HEK293 (cell line): ENCODE results near the gene DYNC2I2.

Experiments
- BCL11A ChIP-seq: fragments of 450-650 bp; formaldehyde crosslinking; IDR thresholded peaks from 2 replicates; pipeline ENCODE4 v1.5.1; 2016; ENCODE audit warnings: low read depth, missing biosample characterization, missing genetic modification characterization
- BCL11B ChIP-seq: fragments of 450-650 bp; formaldehyde crosslinking; IDR thresholded peaks from 2 replicates; pipeline ENCODE4 v1.5.1; 2016; ENCODE audit warnings: low read depth, missing biosample characterization, missing genetic modification characterization
- BCL6B ChIP-seq: fragments of 450-650 bp; formaldehyde crosslinking; IDR thresholded peaks from 2 replicates; pipeline ENCODE4 v1.5.1; 2017; ENCODE audit warnings: missing biosample characterization, missing genetic modification characterization
- CTCF ChIP-seq: fragments of 450-650 bp; formaldehyde crosslinking; IDR thresholded peaks from 2 replicates; pipeline ENCODE4 v1.5.1; 2016; ENCODE audit warnings: missing biosample characterization, missing genetic modification characterization
- FEZF1 ChIP-seq: fragments of 450-650 bp; formaldehyde crosslinking; IDR thresholded peaks from 2 replicates; pipeline ENCODE4 v1.5.1; 2016; ENCODE audit warnings: missing biosample characterization, missing genetic modification characterization
- GFI1B ChIP-seq: fragments of 450-650 bp; formaldehyde crosslinking; IDR thresholded peaks from 2 replicates; pipeline ENCODE4 v1.5.1; 2016; ENCODE audit warnings: missing biosample characterization, missing genetic modification characterization
- GLI4 ChIP-seq: fragments of 450-650 bp; formaldehyde crosslinking; IDR thresholded peaks from 2 replicates; pipeline ENCODE4 v1.5.1; 2016; ENCODE audit warnings: missing biosample characterization, missing genetic modification characterization
- GLIS2 ChIP-seq: fragments of 450-650 bp; formaldehyde crosslinking; IDR thresholded peaks from 2 replicates; pipeline ENCODE4 v1.5.1; 2016; ENCODE audit warnings: missing biosample characterization, missing genetic modification characterization
- KLF16 ChIP-seq: fragments of 450-650 bp; formaldehyde crosslinking; IDR thresholded peaks from 2 replicates; pipeline ENCODE4 v1.5.1; 2017; ENCODE audit warnings: missing biosample characterization, missing genetic modification characterization
- OVOL3 ChIP-seq: fragments of 450-650 bp; formaldehyde crosslinking; IDR thresholded peaks from 2 replicates; pipeline ENCODE4 v1.5.1; 2016; ENCODE audit warnings: missing biosample characterization, missing genetic modification characterization
- PRDM1 ChIP-seq: fragments of 450-650 bp; formaldehyde crosslinking; IDR thresholded peaks from 2 replicates; pipeline ENCODE4; 2016; ENCODE audit warnings: missing biosample characterization, missing genetic modification characterization
- PRDM4 ChIP-seq: fragments of 450-650 bp; formaldehyde crosslinking; IDR thresholded peaks from 2 replicates; pipeline ENCODE4 v1.5.1; 2017; ENCODE audit warnings: missing biosample characterization, missing genetic modification characterization
- SALL2 ChIP-seq: fragments of 450-650 bp; formaldehyde crosslinking; IDR thresholded peaks from 2 replicates; pipeline ENCODE4 v1.5.0; 2017; ENCODE audit warnings: missing biosample characterization, mild to moderate bottlenecking, missing genetic modification characterization, borderline replicate concordance
- SP7 ChIP-seq: fragments of 450-650 bp; formaldehyde crosslinking; IDR thresholded peaks from 2 replicates; pipeline ENCODE4 v1.5.1; 2016; ENCODE audit warnings: missing biosample characterization, missing genetic modification characterization
- ZBTB7A ChIP-seq: fragments of 450-650 bp; formaldehyde crosslinking; IDR thresholded peaks from 2 replicates; pipeline ENCODE4 v1.5.1; 2016; ENCODE audit warnings: low read depth, missing biosample characterization, missing genetic modification characterization
- ZFP41 ChIP-seq: fragments of 450-650 bp; formaldehyde crosslinking; IDR thresholded peaks from 2 replicates; pipeline ENCODE4 v1.5.1; 2016; ENCODE audit warnings: missing biosample characterization, missing genetic modification characterization, borderline replicate concordance
- ZFP69B ChIP-seq: fragments of 450-650 bp; formaldehyde crosslinking; IDR thresholded peaks from 2 replicates; pipeline ENCODE4 v1.5.1; 2016; ENCODE audit warnings: missing biosample characterization, missing genetic modification characterization
- ZNF324 ChIP-seq: fragments of 450-650 bp; formaldehyde crosslinking; IDR thresholded peaks from 2 replicates; pipeline ENCODE4 v1.5.1; 2016; ENCODE audit warnings: missing biosample characterization, missing genetic modification characterization
- ZNF354C ChIP-seq: fragments of 450-650 bp; formaldehyde crosslinking; IDR thresholded peaks from 2 replicates; pipeline ENCODE4 v1.5.1; 2016; ENCODE audit warnings: missing biosample characterization, missing genetic modification characterization, low read depth, borderline replicate concordance
- ZNF37A ChIP-seq: fragments of 450-650 bp; IDR thresholded peaks from 2 replicates; pipeline ENCODE4 v1.5.1; 2018; ENCODE audit warnings: missing biosample characterization, missing genetic modification characterization
- ZNF394 ChIP-seq: fragments of 450-650 bp; formaldehyde crosslinking; IDR thresholded peaks from 2 replicates; pipeline ENCODE4 v1.5.1; 2016; ENCODE audit warnings: missing biosample characterization, missing genetic modification characterization, mild to moderate bottlenecking, moderate library complexity, borderline replicate concordance
- ZNF488 ChIP-seq: fragments of 450-650 bp; formaldehyde crosslinking; IDR thresholded peaks from 2 replicates; pipeline ENCODE4 v1.5.1; 2016; ENCODE audit warnings: missing biosample characterization, missing genetic modification characterization
- ZNF555 ChIP-seq: fragments of 450-650 bp; formaldehyde crosslinking; conservative IDR thresholded peaks from 2 replicates; pipeline ENCODE4 v1.5.1; 2017; ENCODE audit warnings: missing biosample characterization, mild to moderate bottlenecking, missing genetic modification characterization, inconsistent platforms
- ZNF596 ChIP-seq: fragments of 450-650 bp; IDR thresholded peaks from 2 replicates; pipeline ENCODE4 v1.5.0; 2018; ENCODE audit warnings: missing biosample characterization, mild to moderate bottlenecking, missing genetic modification characterization, moderate library complexity
- ZNF639 ChIP-seq: fragments of 450-650 bp; formaldehyde crosslinking; IDR thresholded peaks from 2 replicates; pipeline ENCODE4 v1.5.1; 2016; ENCODE audit warnings: missing biosample characterization, missing genetic modification characterization
- ZNF660 ChIP-seq: fragments of 450-650 bp; IDR thresholded peaks from 2 replicates; pipeline ENCODE4 v1.5.1; 2018; ENCODE audit warnings: missing biosample characterization, mild to moderate bottlenecking, missing genetic modification characterization
- ZNF701 ChIP-seq: fragments of 450-650 bp; formaldehyde crosslinking; IDR thresholded peaks from 2 replicates; pipeline ENCODE4 v1.5.1; 2016; ENCODE audit warnings: missing biosample characterization, missing genetic modification characterization
- ZNF76 ChIP-seq: fragments of 450-650 bp; formaldehyde crosslinking; IDR thresholded peaks from 2 replicates; pipeline ENCODE4; 2016; ENCODE audit warnings: low read depth, missing biosample characterization, missing genetic modification characterization, borderline replicate concordance
- ZNF777 ChIP-seq: fragments of 450-650 bp; formaldehyde crosslinking; IDR thresholded peaks from 2 replicates; pipeline ENCODE4 v1.5.1; 2017; ENCODE audit warnings: missing biosample characterization, missing genetic modification characterization, borderline replicate concordance
- ZSCAN23 ChIP-seq: fragments of 450-650 bp; formaldehyde crosslinking; IDR thresholded peaks from 2 replicates; pipeline ENCODE4 v1.5.1; 2016; ENCODE audit warnings: missing biosample characterization, missing genetic modification characterization
- ZSCAN4 ChIP-seq: fragments of 450-650 bp; formaldehyde crosslinking; IDR thresholded peaks from 2 replicates; pipeline ENCODE4 v1.5.1; 2017; ENCODE audit warnings: missing biosample characterization, missing genetic modification characterization
- ZXDB ChIP-seq: fragments of 450-650 bp; formaldehyde crosslinking; IDR thresholded peaks from 2 replicates; pipeline ENCODE4 v1.5.1; 2016; ENCODE audit warnings: missing biosample characterization, missing genetic modification characterization

DYNC2I2 gene

GRCh38 chr9:128702445-128702948 is 45.9 kb upstream of the DYNC2I2 start, which contains the start of gene PKN3 (continued):
- TF ChIP-seq ZSCAN4 (tag by site-specific recombination) (0 out of 2 replicates have a peak, but pooled peaks have one; percentile 2), ZNF394 (tag by site-specific recombination) (peak; percentile 67; the same call in 1 of the 2 replicates), ZFP41 (tag by site-specific recombination) (no peak), FEZF1 (no peak), ZNF777 (tag by site-specific recombination) (no peak), ZXDB (tag by site-specific recombination) (peak; percentile 20; the same call in 1 of the 2 replicates), GFI1B (tag by site-specific recombination) (no peak), ZNF639 (no peak), ZBTB7A (peak; percentile 35; the same call in 1 of the 2 replicates), PRDM1 (no peak), ZNF701 (no peak), GLI4 (tag by site-specific recombination) (no peak), ZFP69B (no peak), KLF16 (peak; percentile 40; the same call in 1 of the 2 replicates), BCL11B (tag by site-specific recombination) (peak; percentile 86), BCL11A (tag by site-specific recombination) (peak; percentile 60; the same call in 1 of the 2 replicates), OVOL3 (tag by site-specific recombination) (no peak), ZSCAN23 (tag by site-specific recombination) (no peak), BCL6B (tag by site-specific recombination) (no peak), ZNF76 (tag by site-specific recombination) (peak; percentile 34; the same call in 1 of the 2 replicates), GLIS2 (tag by site-specific recombination) (peak; percentile 63), CTCF (tag by site-specific recombination) (peak; percentile 94), ZNF660 (tag by site-specific recombination) (peak; percentile 92), ZNF324 (tag by site-specific recombination) (peak; percentile 61; the same call in 1 of the 2 replicates), SALL2 (tag by site-specific recombination) (no peak), ZNF354C (tag by site-specific recombination) (no peak), SP7 (peak; percentile 75; the same call in 1 of the 2 replicates), ZNF596 (0 out of 2 replicates have a peak, but pooled peaks have one; percentile 31), ZNF488 (tag by site-specific recombination) (no peak), PRDM4 (peak; percentile 35; the same call in 1 of the 2 replicates), ZNF555 (tag by site-specific recombination) (no peak), ZNF37A (tag by site-specific recombination) (no peak)
